Activated CD8-positive, alpha-beta memory T cell treated with anti-CD3 and anti-CD28 coated beads, Interleukin-2, amount 10 ng/mL, durations not matched to agents 7 days and 5 days (primary cell): ENCODE measurements around the gene VKORC1L1. TPM values are rescaled to one million over a fixed set of nuclear protein-coding genes. Genes with fewer than 3 reads are reported as not detected.

ENCODE experiments used
- total RNA-seq, 2 experiments: library from RNA; stranded (reverse); gene quantifications; one replicate each; pipeline ENCODE4 v1.2.3, GENCODE V29; 2021

Gene VKORC1L1
- total RNA-seq, 2 experiments from 2014 or later, result 14.1 to 20.3 TPM

Other genes with a start within 250 kb of the VKORC1L1 start
- 10 to 100 TPM; 84.3 to 88.0 TPM for gene GUSB, start 109.1 kb downstream of the VKORC1L1 start, total RNA-seq
- gene ASL, start 202.7 kb downstream of the VKORC1L1 start, total RNA-seq, result 10 to 100 TPM; 30.1 to 36.7 TPM
- gene CRCP, start 241.8 kb downstream of the VKORC1L1 start, total RNA-seq, result 10 to 100 TPM; 28.3 to 29.4 TPM